GM19025 (cell line): ENCODE measurements around the gene EMC10.
"Not testable (repeated sequence)": the region's sequence is repeated elsewhere in the genome, so short reads cannot be mapped to it uniquely, and the experiment has no call there.

Source experiments
- ATAC-seq: cut with Tn5 transposase; IDR thresholded peaks from one replicate; pipeline ENCODE4 v1.9.1; 2021; ENCODE audit warnings: mild to moderate bottlenecking, low read depth, moderate library complexity; ENCODE audit not compliant: unreplicated experiment

Gene EMC10

GRCh38 chr19:50450369-50451222, 25.7 kb upstream of the EMC10 start:
- no peak for ATAC-seq

- no peak for ATAC-seq
Observed at GRCh38 chr19:50451223-50451534, 25.1 kb upstream of the EMC10 start.

GRCh38 chr19:50453243-50453642, 23.1 kb upstream of the EMC10 start:
- no peak for ATAC-seq

- no peak for ATAC-seq
Observed at GRCh38 chr19:50455992-50456391, 20.3 kb upstream of the EMC10 start.

- ATAC-seq: no peak
Observed at GRCh38 chr19:50457300-50457699, 19.0 kb upstream of the EMC10 start.

- no peak for ATAC-seq
Observed at GRCh38 chr19:50458396-50459066, 17.8 kb upstream of the EMC10 start.

GRCh38 chr19:50459067-50459456, 17.2 kb upstream of the EMC10 start:
- no peak for ATAC-seq

GRCh38 chr19:50459638-50460037, 16.7 kb upstream of the EMC10 start:
- no peak for ATAC-seq

- ATAC-seq: no peak
Observed at GRCh38 chr19:50460161-50460765, 16.0 kb upstream of the EMC10 start.

- no peak for ATAC-seq
Observed at GRCh38 chr19:50461066-50461875, 15.0 kb upstream of the EMC10 start.

GRCh38 chr19:50462970-50463369, 13.3 kb upstream of the EMC10 start:
- ATAC-seq: no peak

- no peak for ATAC-seq
Observed at GRCh38 chr19:50464348-50464747, 12.0 kb upstream of the EMC10 start.

GRCh38 chr19:50465000-50465399, 11.3 kb upstream of the EMC10 start:
- no peak for ATAC-seq

- no peak for ATAC-seq
Observed at GRCh38 chr19:50465986-50466705, 10.2 kb upstream of the EMC10 start.

- ATAC-seq: no peak
Observed at GRCh38 chr19:50466706-50467039, 9.6 kb upstream of the EMC10 start.

- ATAC-seq: no peak
Observed at GRCh38 chr19:50467566-50467965, 8.7 kb upstream of the EMC10 start.

GRCh38 chr19:50468818-50469217, 7.5 kb upstream of the EMC10 start:
- no peak for ATAC-seq

- ATAC-seq: not testable (repeated sequence)
Observed at GRCh38 chr19:50473336-50473735, 3.0 kb upstream of the EMC10 start.

GRCh38 chr19:50475101-50475568, 1.2 kb upstream of the EMC10 start:
- no peak for ATAC-seq

- ATAC-seq: peak; percentile 2
Observed at GRCh38 chr19:50475736-50476223, 527 bp upstream of the EMC10 start.
